Measurements from ENCODE around the gene NINJ2. TPM values are rescaled to one million over a fixed set of nuclear protein-coding genes. Genes with fewer than 3 reads are reported as not detected.
A peak's percentile ranks its signal among the peaks of the same experiment; 100 is the strongest.

The NINJ2 gene
- polyA plus RNA-seq, 2 of the 4 experiments (the other 2 are of a cell fraction): 0.76 to 1.2 TPM

DNA sequence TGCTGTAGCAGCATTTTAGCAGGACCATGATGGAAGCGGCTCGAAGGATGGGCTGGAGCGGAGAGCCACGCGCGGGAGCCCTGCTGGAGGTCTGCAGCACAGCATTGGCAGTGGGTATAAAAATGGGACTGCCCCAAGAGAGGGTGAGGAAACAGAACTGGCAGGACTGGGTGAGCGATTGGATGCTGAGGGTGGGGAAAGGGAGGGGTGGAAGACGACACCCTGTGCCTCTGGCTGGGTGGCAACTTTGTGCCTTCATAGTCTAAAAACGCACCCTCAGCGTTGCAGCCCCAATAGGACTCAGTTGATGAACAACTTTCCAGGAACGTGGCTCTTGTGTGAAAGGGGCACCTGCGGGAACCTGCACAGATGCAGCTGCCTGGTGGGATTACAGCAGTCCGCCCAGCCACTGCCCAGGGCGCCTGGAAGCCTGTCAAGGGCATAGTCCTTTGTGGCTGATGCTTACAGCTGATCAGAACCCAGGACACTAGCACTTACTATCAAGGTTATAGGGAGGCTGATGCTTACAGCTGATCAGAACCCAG is 73.0 kb downstream of the NINJ2 start:
- peak; percentile 3 for TF ChIP-seq MAFK (IDR thresholded peaks at IDR 0.05; ENCODE audit: partially characterized antibody)
- no peak for TF ChIP-seq EP300 (IDR thresholded peaks at IDR 0.05)
- Histone ChIP-seq H3K9me3 (no peaks in the 10 kb centered on the region), H3K4me3 (no peak overlapping the region), H3K27ac (no peak overlapping the region), H3K4me1 (peaks cover 5% of the 10 kb centered on the region; the same call in 2 of the 3 replicates), H3K4me2 (no peak overlapping the region)
- FAIRE-seq: no peak
- ChIA-PET POLR2A (no interaction called here), CTCF (interaction anchor here (1.0 to 4.8 kb wide), 2 partner anchors 21 to 24 kb away, joined by 3 to 18 read pairs; no protein-coding TSS in a partner anchor)
- 75% methylated on average over 14 of the region's 14 CpGs for WGBS (ENCODE audit: missing lambda C conversion rate)
- peak; percentile 16 to 19; a peak in 1 of 6 replicates for ATAC-seq
- no peak for DNase-seq (ENCODE audit: low read depth in 1 of 2, low spot score in 1 of 2)

DNA sequence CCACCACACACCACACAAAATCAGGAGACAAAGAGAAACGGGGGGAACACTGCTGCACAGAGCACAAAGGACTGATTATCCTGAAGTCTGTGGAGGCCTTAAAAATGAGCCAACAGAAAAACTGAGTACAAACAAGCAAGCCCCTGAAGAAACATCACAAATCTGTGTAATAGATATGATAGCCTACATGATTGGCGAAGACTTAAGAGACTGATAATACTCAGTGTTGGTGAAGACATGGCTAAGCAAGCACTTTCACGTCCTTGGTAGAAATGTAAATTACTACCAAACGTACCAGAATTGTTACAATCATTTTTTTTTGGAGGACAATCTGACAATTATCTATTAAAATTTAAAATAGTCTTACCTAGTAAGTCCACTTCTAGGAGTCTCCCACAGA is 74.6 kb downstream of the NINJ2 start:
- TF ChIP-seq JUN (IDR thresholded peaks at IDR 0.05) (no peak), ZC3H11A (IDR thresholded peaks at IDR 0.05) (no peak), FOXS1 (CRISPR knock-in tag; IDR thresholded peaks at IDR 0.05) (no peak), PHF8 (IDR thresholded peaks at IDR 0.05; ENCODE audit: borderline replicate concordance, low read depth) (no peak), FOSL2 (IDR thresholded peaks at IDR 0.05) (no peak), FOSL2 (CRISPR knock-in tag; IDR thresholded peaks at IDR 0.05) (no peak), ESRRA (IDR thresholded peaks at IDR 0.05; ENCODE audit: borderline replicate concordance, low read length) (no peak), HDAC2 (IDR thresholded peaks at IDR 0.05) (no peak), HEYL (CRISPR knock-in tag; IDR thresholded peaks at IDR 0.05) (no peak), EHMT2 (IDR thresholded peaks at IDR 0.05; ENCODE audit: low read depth) (no peak)
- TF ChIP-seq, protein P1, sequence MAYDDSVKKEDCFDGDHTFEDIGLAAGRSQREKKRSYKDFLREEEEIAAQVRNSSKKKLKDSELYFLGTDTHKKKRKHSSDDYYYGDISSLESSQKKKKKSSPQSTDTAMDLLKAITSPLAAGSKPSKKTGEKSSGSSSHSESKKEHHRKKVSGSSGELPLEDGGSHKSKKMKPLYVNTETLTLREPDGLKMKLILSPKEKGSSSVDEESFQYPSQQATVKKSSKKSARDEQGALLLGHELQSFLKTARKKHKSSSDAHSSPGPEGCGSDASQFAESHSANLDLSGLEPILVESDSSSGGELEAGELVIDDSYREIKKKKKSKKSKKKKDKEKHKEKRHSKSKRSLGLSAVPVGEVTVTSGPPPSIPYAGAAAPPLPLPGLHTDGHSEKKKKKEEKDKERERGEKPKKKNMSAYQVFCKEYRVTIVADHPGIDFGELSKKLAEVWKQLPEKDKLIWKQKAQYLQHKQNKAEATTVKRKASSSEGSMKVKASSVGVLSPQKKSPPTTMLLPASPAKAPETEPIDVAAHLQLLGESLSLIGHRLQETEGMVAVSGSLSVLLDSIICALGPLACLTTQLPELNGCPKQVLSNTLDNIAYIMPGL (CRISPR knock-in tag; IDR thresholded peaks at IDR 0.05; ENCODE audit: borderline replicate concordance): no peak
- TF ChIP-seq, protein P2, sequence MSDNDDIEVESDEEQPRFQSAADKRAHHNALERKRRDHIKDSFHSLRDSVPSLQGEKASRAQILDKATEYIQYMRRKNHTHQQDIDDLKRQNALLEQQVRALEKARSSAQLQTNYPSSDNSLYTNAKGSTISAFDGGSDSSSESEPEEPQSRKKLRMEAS (IDR thresholded peaks at IDR 0.05): no peak
- no peak for ATAC-seq
- H3K4me1 ChIP-seq: peaks cover 9% of the 10 kb centered on the region; the same call in 2 of the 3 replicates
- DNase-seq (ENCODE audit: low read depth in 1 of 2, low spot score in 1 of 2): no peak
- POLR2A ChIA-PET: no interaction called here
- CTCF ChIA-PET: interaction anchor here (0.8 kb wide), 1 partner anchor 166 kb away, joined by 3 read pairs; no protein-coding TSS in a partner anchor
- FAIRE-seq: no peak
- H3K4me2 ChIP-seq: no peak overlapping the region
- no peak overlapping the region for H3K27ac ChIP-seq
- H3K9me3 ChIP-seq: no peaks in the 10 kb centered on the region
- no peak overlapping the region for H3K4me3 ChIP-seq
- WGBS (ENCODE audit: missing lambda C conversion rate): 78% methylated on average over 4 of the region's 4 CpGs

DNA sequence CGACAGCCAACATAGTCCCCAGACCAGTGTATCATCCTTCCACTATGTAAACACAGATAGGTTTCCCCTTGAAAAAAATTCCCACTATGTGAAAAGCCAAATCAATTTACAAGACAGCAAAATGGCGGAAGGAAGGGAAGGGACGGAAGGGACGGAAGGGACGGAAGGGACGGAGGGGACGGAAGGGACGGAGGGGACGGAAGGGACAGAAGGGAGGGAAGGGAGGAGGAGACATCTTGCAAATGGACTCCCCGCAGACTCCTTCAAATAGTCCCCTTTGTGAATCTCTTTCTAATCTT is 75.3 kb downstream of the NINJ2 start:
- TF ChIP-seq SMC3 (IDR thresholded peaks at IDR 0.05) (no peak), RARB (CRISPR knock-in tag; IDR thresholded peaks at IDR 0.05) (no peak), ZC3H11A (IDR thresholded peaks at IDR 0.05) (no peak), FOXS1 (CRISPR knock-in tag; IDR thresholded peaks at IDR 0.05) (no peak), MAFK (IDR thresholded peaks at IDR 0.05; ENCODE audit: partially characterized antibody) (no peak), ZNF302 (CRISPR knock-in tag; IDR thresholded peaks at IDR 0.05) (no peak), RCOR1 (IDR thresholded peaks at IDR 0.05; ENCODE audit: low read depth, low read length) (no peak), RNF2 (IDR thresholded peaks at IDR 0.05; ENCODE audit: borderline replicate concordance, low read depth) (no peak), MAZ (IDR thresholded peaks at IDR 0.05; ENCODE audit: borderline replicate concordance, low read depth, low read length) (no peak), ZSCAN20 (CRISPR knock-in tag; IDR thresholded peaks at IDR 0.05) (no peak), HOXA7 (CRISPR knock-in tag; IDR thresholded peaks at IDR 0.05) (no peak), HEYL (CRISPR knock-in tag; IDR thresholded peaks at IDR 0.05) (no peak)
- TF ChIP-seq, protein P3, sequence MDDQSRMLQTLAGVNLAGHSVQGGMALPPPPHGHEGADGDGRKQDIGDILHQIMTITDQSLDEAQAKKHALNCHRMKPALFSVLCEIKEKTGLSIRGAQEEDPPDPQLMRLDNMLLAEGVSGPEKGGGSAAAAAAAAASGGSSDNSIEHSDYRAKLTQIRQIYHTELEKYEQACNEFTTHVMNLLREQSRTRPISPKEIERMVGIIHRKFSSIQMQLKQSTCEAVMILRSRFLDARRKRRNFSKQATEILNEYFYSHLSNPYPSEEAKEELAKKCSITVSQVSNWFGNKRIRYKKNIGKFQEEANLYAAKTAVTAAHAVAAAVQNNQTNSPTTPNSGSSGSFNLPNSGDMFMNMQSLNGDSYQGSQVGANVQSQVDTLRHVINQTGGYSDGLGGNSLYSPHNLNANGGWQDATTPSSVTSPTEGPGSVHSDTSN (IDR thresholded peaks at IDR 0.05): no peak
- TF ChIP-seq, protein P4, sequence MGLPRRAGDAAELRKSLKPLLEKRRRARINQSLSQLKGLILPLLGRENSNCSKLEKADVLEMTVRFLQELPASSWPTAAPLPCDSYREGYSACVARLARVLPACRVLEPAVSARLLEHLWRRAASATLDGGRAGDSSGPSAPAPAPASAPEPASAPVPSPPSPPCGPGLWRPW (IDR thresholded peaks at IDR 0.05): no peak
- TF ChIP-seq, protein P5, sequence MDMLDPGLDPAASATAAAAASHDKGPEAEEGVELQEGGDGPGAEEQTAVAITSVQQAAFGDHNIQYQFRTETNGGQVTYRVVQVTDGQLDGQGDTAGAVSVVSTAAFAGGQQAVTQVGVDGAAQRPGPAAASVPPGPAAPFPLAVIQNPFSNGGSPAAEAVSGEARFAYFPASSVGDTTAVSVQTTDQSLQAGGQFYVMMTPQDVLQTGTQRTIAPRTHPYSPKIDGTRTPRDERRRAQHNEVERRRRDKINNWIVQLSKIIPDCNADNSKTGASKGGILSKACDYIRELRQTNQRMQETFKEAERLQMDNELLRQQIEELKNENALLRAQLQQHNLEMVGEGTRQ (IDR thresholded peaks at IDR 0.05): no peak
- TF ChIP-seq, protein P6, sequence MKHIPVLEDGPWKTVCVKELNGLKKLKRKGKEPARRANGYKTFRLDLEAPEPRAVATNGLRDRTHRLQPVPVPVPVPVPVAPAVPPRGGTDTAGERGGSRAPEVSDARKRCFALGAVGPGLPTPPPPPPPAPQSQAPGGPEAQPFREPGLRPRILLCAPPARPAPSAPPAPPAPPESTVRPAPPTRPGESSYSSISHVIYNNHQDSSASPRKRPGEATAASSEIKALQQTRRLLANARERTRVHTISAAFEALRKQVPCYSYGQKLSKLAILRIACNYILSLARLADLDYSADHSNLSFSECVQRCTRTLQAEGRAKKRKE (CRISPR knock-in tag; IDR thresholded peaks at IDR 0.05; ENCODE audit: low read depth): no peak
- Histone ChIP-seq H3K9me3 (no peaks in the 10 kb centered on the region), H3K4me3 (no peak overlapping the region), H3K4me2 (no peak overlapping the region), H3K4me1 (peaks cover 9% of the 10 kb centered on the region; the same call in 2 of the 3 replicates), H3K27ac (no peak overlapping the region)
- ChIA-PET POLR2A (no interaction called here), CTCF (interaction anchor here (0.9 to 4.5 kb wide), 3 partner anchors 11 to 361 kb away, joined by 3 to 24 read pairs (median 3); partner anchors contain the start of gene RAD52)
- FAIRE-seq: no peak
- no peak for ATAC-seq
- 93% methylated on average over 10 of the region's 10 CpGs for WGBS (ENCODE audit: missing lambda C conversion rate)
- no peak for DNase-seq (ENCODE audit: low read depth in 1 of 2, low spot score in 1 of 2)

Measured in A549 (cell line).